ENCODE data around the gene KRT84. TPM values are rescaled to one million over a fixed set of nuclear protein-coding genes. Genes with fewer than 3 reads are reported as not detected.
"Not testable (repeated sequence)": the region's sequence is repeated elsewhere in the genome, so short reads cannot be mapped to it uniquely, and the experiment has no call there.

The KRT84 gene
- total RNA-seq, 4 donors from 2014 or later: not detected

- intact Hi-C loops (cut with DNase I; ENCODE audit: low total_unique reads): no loop called here
- Histone ChIP-seq H3K27ac (no peak overlapping the region), H3K4me1 (no peaks in the 10 kb centered on the region), H3K27me3 (no peaks in the 10 kb centered on the region), H3K36me3 (no peaks in the 10 kb centered on the region), H3K9me3 (no peaks in the 10 kb centered on the region), H3K4me3 (no peak overlapping the region)
- TF ChIP-seq POLR2A (IDR thresholded peaks at IDR 0.05): no peak
- TF ChIP-seq CTCF (IDR thresholded peaks at IDR 0.05 in 4 of 5, conservative IDR thresholded peaks at IDR 0.05 in 1 of 5): no peak
- DNase-seq (no peak), ATAC-seq (no peak)
- in situ Hi-C loops (cut with MboI; ENCODE audit: low sequenced_read_pairs in 4 of 4): no loop called here
These were observed 28.4 kb upstream of the KRT84 start for GRCh38 chr12:52413782-52414345.

DNA sequence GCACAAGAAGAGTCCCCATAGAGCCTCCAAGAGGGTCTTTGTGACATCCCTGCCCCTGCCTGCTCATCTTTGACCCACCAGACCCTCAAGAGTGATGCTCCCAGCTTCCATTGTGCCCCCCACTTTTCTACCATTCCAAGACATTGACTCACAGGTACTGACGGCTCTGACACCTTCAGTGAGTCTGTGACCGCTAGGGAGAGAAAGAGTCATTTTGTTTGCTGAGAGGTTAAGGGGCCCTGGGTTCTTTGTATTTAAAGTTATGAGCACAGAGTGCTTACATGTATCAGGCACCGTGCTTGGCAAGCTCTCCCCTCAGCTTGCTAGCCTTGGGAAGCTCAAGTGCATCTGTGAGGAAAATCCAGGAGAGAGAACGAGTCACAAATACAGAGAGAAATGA, 27.8 kb upstream of the KRT84 start:
- in situ Hi-C loops (cut with MboI; ENCODE audit: low sequenced_read_pairs in 4 of 4) (no loop called here), intact Hi-C loops (cut with DNase I; ENCODE audit: low total_unique reads) (no loop called here)
- no peak for TF ChIP-seq POLR2A (IDR thresholded peaks at IDR 0.05)
- TF ChIP-seq CTCF (IDR thresholded peaks at IDR 0.05 in 4 of 5, conservative IDR thresholded peaks at IDR 0.05 in 1 of 5): no peak
- Histone ChIP-seq H3K9me3 (no peaks in the 10 kb centered on the region), H3K27ac (no peak overlapping the region), H3K27me3 (peaks cover 0 to 2% (median 0%) of the 10 kb centered on the region in 3 donors), H3K36me3 (no peaks in the 10 kb centered on the region), H3K4me3 (no peak overlapping the region), H3K4me1 (no peaks in the 10 kb centered on the region)
- DNase-seq: no peak
- no peak for ATAC-seq

DNA sequence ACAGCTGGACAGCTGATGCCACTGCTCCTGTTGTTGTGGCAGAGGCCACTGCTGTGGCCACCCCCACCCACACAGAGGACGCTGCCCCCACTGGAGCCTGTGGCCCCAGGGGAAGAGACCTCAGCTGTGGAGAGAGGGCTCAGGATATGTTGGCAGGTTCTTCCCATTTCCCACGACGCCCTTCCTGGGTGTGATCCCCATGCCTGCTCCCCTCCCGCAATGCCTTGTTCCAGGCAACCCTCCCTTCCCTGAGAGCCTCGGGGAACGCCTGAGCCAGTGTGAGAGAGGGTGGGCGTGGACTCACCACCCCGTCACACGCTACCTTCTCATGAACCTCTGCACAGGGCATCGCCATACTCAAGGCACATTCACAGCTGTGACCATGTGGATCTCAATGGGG, 26.4 kb upstream of the KRT84 start:
- intact Hi-C loops (cut with DNase I; ENCODE audit: low total_unique reads): no loop called here
- H3K4me1 ChIP-seq: no peaks in the 10 kb centered on the region

GRCh38 chr12:52410589-52411248, 25.3 kb upstream of the KRT84 start:
- H3K4me3 ChIP-seq; H3K4me1 ChIP-seq; intact Hi-C loops (cut with DNase I; ENCODE audit: low total_unique reads); H3K27ac ChIP-seq; ATAC-seq; H3K27me3 ChIP-seq; DNase-seq; in situ Hi-C loops (cut with MboI; ENCODE audit: low sequenced_read_pairs in 4 of 4); H3K36me3 ChIP-seq; H3K9me3 ChIP-seq: not testable (repeated sequence)

More for the DNA sequence above, 26.4 kb upstream of the KRT84 start:
- Histone ChIP-seq H3K27me3 (peaks cover 0 to 2% (median 0%) of the 10 kb centered on the region in 3 donors), H3K9me3 (no peaks in the 10 kb centered on the region), H3K27ac (no peak overlapping the region), H3K4me3 (no peak overlapping the region), H3K36me3 (no peaks in the 10 kb centered on the region)
- DNase-seq: no peak
- TF ChIP-seq POLR2A (IDR thresholded peaks at IDR 0.05) (no peak), CTCF (IDR thresholded peaks at IDR 0.05 in 4 of 5, conservative IDR thresholded peaks at IDR 0.05 in 1 of 5) (no peak)
- in situ Hi-C loops (cut with MboI; ENCODE audit: low sequenced_read_pairs in 4 of 4): no loop called here
- no peak for ATAC-seq

DNA sequence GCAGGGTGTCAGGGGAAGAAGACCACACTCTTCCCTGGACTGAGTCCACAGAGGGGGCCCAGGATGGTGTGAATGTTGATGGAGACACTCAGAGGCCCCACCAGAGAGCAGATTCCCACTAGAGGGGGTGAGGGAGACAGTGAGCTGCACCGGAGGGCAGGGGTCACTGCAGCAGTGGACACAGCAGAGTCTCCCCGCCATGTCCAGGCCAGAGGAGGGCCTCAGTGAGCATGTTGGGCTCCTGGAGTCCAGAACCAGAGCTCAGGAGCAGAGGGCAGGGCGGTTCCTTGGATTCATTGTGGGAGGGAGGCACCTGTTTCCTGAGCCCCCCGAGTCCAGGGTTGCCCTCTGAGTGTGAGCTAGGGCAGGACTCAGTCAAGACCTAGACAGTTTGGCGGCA, 22.5 kb upstream of the KRT84 start:
- Histone ChIP-seq H3K27ac (no peak overlapping the region), H3K9me3 (no peaks in the 10 kb centered on the region), H3K4me1 (no peaks in the 10 kb centered on the region), H3K4me3 (no peak overlapping the region), H3K27me3 (peaks cover 0 to 2% (median 0%) of the 10 kb centered on the region in 3 donors), H3K36me3 (no peaks in the 10 kb centered on the region)
- intact Hi-C loops (cut with DNase I; ENCODE audit: low total_unique reads) (no loop called here), in situ Hi-C loops (cut with MboI; ENCODE audit: low sequenced_read_pairs in 4 of 4) (no loop called here)
- TF ChIP-seq CTCF (IDR thresholded peaks at IDR 0.05 in 4 of 5, conservative IDR thresholded peaks at IDR 0.05 in 1 of 5) (no peak), POLR2A (IDR thresholded peaks at IDR 0.05) (no peak)
- ATAC-seq (no peak), DNase-seq (no peak)

Data from gastrocnemius medialis (tissue), 4 donors.